Endodermal cell (in vitro differentiated cells): ENCODE results near the gene OBP2B. TPM values are rescaled to one million over a fixed set of nuclear protein-coding genes. Genes with fewer than 3 reads are reported as not detected.
"Not testable (repeated sequence)": the region's sequence is repeated elsewhere in the genome, so short reads cannot be mapped to it uniquely, and the experiment has no call there.

Experiments used
- DNase-seq: peaks from one replicate; pipeline ENCODE4 v3.0.0-alpha.2; 2017
- H3K27ac ChIP-seq: 2 replicates; pipeline ENCODE4 v1.5.1; 2013; ENCODE audit warnings: mild to moderate bottlenecking, low read depth, low read length, moderate library complexity
- H3K27me3 ChIP-seq: 2 replicates; pipeline ENCODE4 v1.6.1; 2013; ENCODE audit warnings: mild to moderate bottlenecking, low read length, moderate library complexity; ENCODE audit not compliant: insufficient read depth, control insufficient read depth, poor library complexity, severe bottlenecking
- H3K36me3 ChIP-seq: 2 replicates; pipeline ENCODE4 v1.7.0; 2013; ENCODE audit warnings: mild to moderate bottlenecking, low read length, moderate library complexity; ENCODE audit not compliant: control insufficient read depth, insufficient read depth
- H3K4me1 ChIP-seq: one replicate; pipeline ENCODE4 v1.7.0; 2013; ENCODE audit warnings: low read length; ENCODE audit not compliant: control insufficient read depth, insufficient read depth
- H3K4me3 ChIP-seq: 2 replicates; pipeline ENCODE4 v1.5.1; 2013; ENCODE audit warnings: mild to moderate bottlenecking, low read length, moderate library complexity
- H3K9ac ChIP-seq: 2 replicates; pipeline ENCODE4 v1.6.1; 2013; ENCODE audit warnings: mild to moderate bottlenecking, low read length, moderate library complexity; ENCODE audit not compliant: poor library complexity, severe bottlenecking; ENCODE audit errors: extremely low read depth
- H3K9me3 ChIP-seq: 2 replicates; pipeline ENCODE4 v1.6.1; 2013; ENCODE audit warnings: mild to moderate bottlenecking, low read length, moderate library complexity; ENCODE audit not compliant: control insufficient read depth
- H3K27ac Mint-ChIP-seq: 2 replicates; pipeline ENCODE4 v1.8.0; 2020; ENCODE audit warnings: mixed read lengths
- H3K27me3 Mint-ChIP-seq: 2 replicates; pipeline ENCODE4 v1.8.0; 2021; ENCODE audit warnings: mild to moderate bottlenecking, mixed read lengths; ENCODE audit not compliant: insufficient read depth
- H3K36me3 Mint-ChIP-seq: 2 replicates; pipeline ENCODE4 v1.8.0; 2020; ENCODE audit warnings: low read depth, mixed read lengths
- H3K4me1 Mint-ChIP-seq: 2 replicates; pipeline ENCODE4 v1.8.0; 2020; ENCODE audit warnings: mixed read lengths
- H3K4me3 Mint-ChIP-seq: 2 replicates; pipeline ENCODE4 v1.8.0; 2020; ENCODE audit warnings: mild to moderate bottlenecking, moderate library complexity, mixed read lengths
- H3K9me3 Mint-ChIP-seq: 2 replicates; pipeline ENCODE4 v1.8.0; 2020; ENCODE audit warnings: mild to moderate bottlenecking, mixed read lengths
- WGBS, 2 experiments: methylation state at CpG; one replicate each; pipeline versions ENCODE4 v1.1.5 to v1.1.7; 2013; ENCODE audit warnings: missing lambda C conversion rate in 2 of 2, mixed read lengths in 1 of 2; ENCODE audit not compliant: insufficient coverage in 1 of 2, insufficient read length in 1 of 2; 5-methylcytosine and 5-hydroxymethylcytosine counted together
- total RNA-seq, 2 donors: library from RNA; stranded (reverse); fragmentation: NEBNext Ultra II Directional in 1 of 2; extraction: Animal tissue kit (Norgen Biotek cat#: 25700) in 1 of 2; gene quantifications; 2 replicates in 1 of 2; 3 replicates in 1 of 2; pipeline ENCODE4 v1.2.1, GENCODE V29; 2021
- TF ChIP-seq, protein P1 (sequence below): fragments of 200-600 bp; sonication (generic); conservative IDR thresholded peaks from 2 replicates; pipeline ENCODE4 v1.5.0; 2021; ENCODE audit warnings: antibody characterized with exemption, mild to moderate bottlenecking

The OBP2B gene
- total RNA-seq, 2 donors from 2014 or later = not detected

DNA sequence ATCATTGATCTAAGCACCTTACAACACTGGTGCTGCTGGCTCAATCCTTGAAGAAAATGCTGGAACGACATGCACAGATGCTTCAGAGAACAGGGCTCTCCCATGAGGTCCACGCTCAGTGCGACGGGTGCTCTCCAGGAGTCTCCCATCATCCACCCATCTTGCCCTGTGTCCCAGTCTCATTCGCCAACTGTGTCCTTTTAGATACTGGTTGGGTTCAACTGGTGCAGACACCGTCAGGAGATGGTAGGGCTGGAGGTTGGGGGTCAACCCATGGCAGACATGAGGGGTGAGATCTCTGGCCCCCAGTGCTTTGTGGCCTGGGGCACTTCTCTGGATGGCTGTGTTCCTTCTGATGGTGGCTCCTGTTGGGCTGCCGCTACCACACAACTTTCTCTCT lies 1.6 kb upstream of the OBP2B start:
- no peak overlapping the region for H3K9ac ChIP-seq

DNA sequence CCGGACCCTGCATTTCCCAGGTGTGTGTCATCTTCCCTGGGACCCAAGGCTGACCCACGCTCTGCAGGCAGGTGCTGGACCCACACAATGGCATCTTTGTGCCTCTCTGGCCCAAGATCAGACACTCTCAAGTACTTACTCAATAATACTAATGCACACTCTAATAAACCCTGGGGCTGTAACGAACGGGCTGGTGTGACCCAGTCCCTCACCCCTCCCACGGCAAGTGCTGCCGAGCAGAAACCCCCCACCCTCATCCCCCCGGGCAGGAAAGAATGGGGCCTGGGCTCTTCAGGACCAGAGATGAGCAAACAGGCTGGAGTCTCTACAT lies 1.1 kb upstream of the OBP2B start:
- Mint-ChIP-seq H3K9me3 (peaks cover 2% of the 10 kb centered on the region), H3K4me3 (no peak overlapping the region), H3K27me3 (peaks cover 45% of the 10 kb centered on the region), H3K36me3 (no peaks in the 10 kb centered on the region), H3K27ac (no peak overlapping the region), H3K4me1 (no peaks in the 10 kb centered on the region)
- no peak overlapping the region for H3K9ac ChIP-seq
- no peak for DNase-seq
- TF ChIP-seq, protein P1, sequence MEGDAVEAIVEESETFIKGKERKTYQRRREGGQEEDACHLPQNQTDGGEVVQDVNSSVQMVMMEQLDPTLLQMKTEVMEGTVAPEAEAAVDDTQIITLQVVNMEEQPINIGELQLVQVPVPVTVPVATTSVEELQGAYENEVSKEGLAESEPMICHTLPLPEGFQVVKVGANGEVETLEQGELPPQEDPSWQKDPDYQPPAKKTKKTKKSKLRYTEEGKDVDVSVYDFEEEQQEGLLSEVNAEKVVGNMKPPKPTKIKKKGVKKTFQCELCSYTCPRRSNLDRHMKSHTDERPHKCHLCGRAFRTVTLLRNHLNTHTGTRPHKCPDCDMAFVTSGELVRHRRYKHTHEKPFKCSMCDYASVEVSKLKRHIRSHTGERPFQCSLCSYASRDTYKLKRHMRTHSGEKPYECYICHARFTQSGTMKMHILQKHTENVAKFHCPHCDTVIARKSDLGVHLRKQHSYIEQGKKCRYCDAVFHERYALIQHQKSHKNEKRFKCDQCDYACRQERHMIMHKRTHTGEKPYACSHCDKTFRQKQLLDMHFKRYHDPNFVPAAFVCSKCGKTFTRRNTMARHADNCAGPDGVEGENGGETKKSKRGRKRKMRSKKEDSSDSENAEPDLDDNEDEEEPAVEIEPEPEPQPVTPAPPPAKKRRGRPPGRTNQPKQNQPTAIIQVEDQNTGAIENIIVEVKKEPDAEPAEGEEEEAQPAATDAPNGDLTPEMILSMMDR = no peak
- H3K27me3 ChIP-seq = peaks cover 20% of the 10 kb centered on the region
- no peak overlapping the region for H3K27ac ChIP-seq
- WGBS, 2 experiments = 75 to 79% methylated on average over 1 to 7 of the region's 7 CpGs
- no peaks in the 10 kb centered on the region for H3K9me3 ChIP-seq
- no peaks in the 10 kb centered on the region for H3K4me1 ChIP-seq
- no peaks in the 10 kb centered on the region for H3K36me3 ChIP-seq
- H3K4me3 ChIP-seq = no peak overlapping the region

More for the DNA sequence above, 1.6 kb upstream of the OBP2B start:
- Histone ChIP-seq H3K4me1 (no peaks in the 10 kb centered on the region), H3K27ac (no peak overlapping the region), H3K27me3 (peaks cover 24% of the 10 kb centered on the region), H3K9me3 (no peaks in the 10 kb centered on the region), H3K36me3 (no peaks in the 10 kb centered on the region), H3K4me3 (no peak overlapping the region)
- no peaks in the 10 kb centered on the region for H3K4me1 Mint-ChIP-seq
- no peak overlapping the region for H3K4me3 Mint-ChIP-seq
- no peaks in the 10 kb centered on the region for H3K36me3 Mint-ChIP-seq
- no peak overlapping the region for H3K27ac Mint-ChIP-seq
- H3K9me3 Mint-ChIP-seq = peaks cover 5% of the 10 kb centered on the region
- DNase-seq = no peak
- TF ChIP-seq, protein P1 = no peak
- peaks cover 49% of the 10 kb centered on the region for H3K27me3 Mint-ChIP-seq
- WGBS, 2 experiments = 79 to 88% methylated on average over 3 to 7 of the region's 7 CpGs

DNA sequence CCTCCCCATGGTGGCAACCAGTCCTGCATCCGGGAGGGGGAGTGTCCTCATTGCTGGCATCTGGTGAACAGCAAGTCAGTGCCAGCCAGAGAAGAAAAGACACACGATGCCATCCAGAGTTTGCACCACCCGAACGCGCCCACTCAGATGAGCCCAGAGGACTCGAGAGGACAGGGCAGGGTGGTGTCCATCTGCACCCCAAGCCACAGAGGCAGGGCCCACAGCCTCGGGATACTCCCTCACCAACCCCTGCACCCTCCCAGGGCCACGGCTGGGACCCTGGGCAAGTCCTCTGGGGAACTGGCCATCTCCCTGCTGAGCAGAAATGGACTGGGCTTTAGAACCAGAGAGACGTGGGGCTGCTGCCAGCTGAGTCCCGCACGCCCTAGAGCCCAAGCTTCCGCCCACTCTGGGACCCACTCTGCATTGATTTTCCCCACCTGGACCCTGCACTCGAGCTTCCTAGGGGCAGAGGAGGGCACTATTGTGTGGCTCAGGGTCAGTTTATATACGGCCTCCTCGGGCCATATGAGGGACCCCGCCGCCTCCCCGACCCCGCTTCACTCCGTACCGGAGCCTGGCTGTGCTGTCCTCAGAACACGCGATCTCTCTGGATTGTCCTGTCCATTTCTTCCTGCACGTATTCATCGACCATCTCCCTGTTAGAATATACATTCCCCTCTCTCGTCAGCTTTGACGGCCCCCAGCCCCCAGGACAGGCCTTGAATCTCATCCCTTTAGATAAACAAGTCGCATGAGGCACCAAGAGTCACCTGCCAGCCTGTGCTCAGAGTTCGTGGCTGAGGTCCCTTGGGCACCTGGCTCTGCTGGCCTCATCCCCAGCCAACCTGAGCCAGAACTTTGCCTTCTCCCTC lies 514 bp upstream of the OBP2B start:
- H3K36me3 Mint-ChIP-seq, H3K4me3 ChIP-seq, H3K9ac ChIP-seq, H3K4me3 Mint-ChIP-seq, H3K27ac ChIP-seq, DNase-seq, H3K9me3 Mint-ChIP-seq, H3K36me3 ChIP-seq, H3K4me1 ChIP-seq, H3K4me1 Mint-ChIP-seq, H3K9me3 ChIP-seq, H3K27ac Mint-ChIP-seq: not testable (repeated sequence)
- peaks cover 42% of the 10 kb centered on the region for H3K27me3 Mint-ChIP-seq
- H3K27me3 ChIP-seq = peaks cover 20% of the 10 kb centered on the region
- 86 to 94% methylated on average over 18 to 29 of the region's 29 CpGs for WGBS, 2 experiments

DNA sequence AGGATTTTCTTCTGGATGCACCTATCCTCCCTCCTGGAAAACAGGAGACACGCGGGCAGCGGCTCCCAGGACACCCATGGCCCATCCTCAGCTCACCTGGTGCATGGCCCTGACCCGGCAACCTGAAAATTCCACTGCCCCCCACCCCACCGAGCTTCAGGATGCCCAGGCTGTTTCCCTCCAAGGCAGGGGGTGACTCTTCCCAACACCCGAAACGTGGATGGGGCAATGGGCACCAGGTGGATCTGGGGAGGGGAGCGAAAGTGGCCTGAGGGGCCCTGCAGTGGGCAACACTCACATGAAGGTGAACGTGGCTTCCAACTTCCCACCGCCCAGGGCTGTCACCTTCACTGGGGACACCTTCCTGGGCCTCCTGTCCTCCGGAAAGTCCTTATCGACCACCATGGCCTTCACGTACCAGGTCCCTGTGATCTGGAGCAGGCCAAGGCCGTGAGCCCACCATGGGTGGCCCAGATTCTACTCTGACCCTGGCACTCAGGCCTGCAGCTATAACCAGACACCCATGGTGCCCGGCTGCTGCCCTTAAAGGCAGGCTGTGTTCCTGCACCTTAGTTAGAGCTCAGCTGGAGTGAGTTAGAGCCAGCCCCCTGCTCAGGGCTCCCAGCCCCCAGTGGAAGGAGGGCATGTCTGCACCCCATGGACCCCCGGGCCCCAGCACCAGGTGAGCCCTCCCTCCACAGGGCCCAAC lies 725 bp downstream of the OBP2B start:
- H3K9me3 ChIP-seq, H3K4me1 Mint-ChIP-seq, H3K36me3 Mint-ChIP-seq, DNase-seq, H3K36me3 ChIP-seq, H3K4me3 ChIP-seq, H3K9me3 Mint-ChIP-seq, H3K4me1 ChIP-seq, H3K4me3 Mint-ChIP-seq, H3K27ac Mint-ChIP-seq, H3K9ac ChIP-seq, H3K27ac ChIP-seq: not testable (repeated sequence)
- H3K27me3 ChIP-seq = peaks cover 13% of the 10 kb centered on the region
- WGBS, 2 experiments = 84 to 87% methylated on average over 4 to 12 of the region's 16 CpGs
- H3K27me3 Mint-ChIP-seq = peaks cover 39% of the 10 kb centered on the region
